K562 (cell line): Measurements from ENCODE around the gene ACAD10. TPM values are rescaled to one million over a fixed set of nuclear protein-coding genes. Genes with fewer than 3 reads are reported as not detected.

ENCODE experiments used
- polyA plus RNA-seq, 8 experiments: library from polyadenylated mRNA; depleted of rRNA in 4 of 8; stranded (reverse) in 5 of 8; unstranded in 3 of 8; fragments of >200 nt; fragmentation: Nextera tagmentation in 2 of 8; fragmentation: Illumina TruSeq in 1 of 8; extraction: Ambion mirVana in 2 of 8; extraction: Trizol in 1 of 8; gene quantifications; 2 replicates each; pipeline versions ENCODE4 v1.2.1 to v1.2.3, GENCODE V29; 2011 to 2014; ENCODE audit warnings: inconsistent platforms in 1 of 8, missing spikeins in 1 of 8
- total RNA-seq, 7 experiments: library from RNA; depleted of rRNA in 6 of 7; stranded (reverse); fragments of >200 nt in 6 of 7; fragmentation: Illumina TruSeq in 2 of 7; extraction: Trizol in 2 of 7; gene quantifications; 2 replicates each; pipeline versions ENCODE4 v1.2.1 to v1.2.3, GENCODE V29; 2011 to 2021; ENCODE audit warnings: low replicate concordance in 1 of 7
- TF ChIP-seq, protein P1 (sequence below): fragments of 200-600 bp; sonication (generic); IDR thresholded peaks from one replicate; pipeline ENCODE4 v1.6.1; 2012; ENCODE audit warnings: mild to moderate bottlenecking, low read depth, low read length, inconsistent platforms

ACAD10 gene
- total and polyA plus RNA-seq, 9 of the 15 experiments (the other 6 are each of a cell fraction or from before 2014, with no cell fraction given): 2.3 to 19.2 (median 12.0) TPM

DNA sequence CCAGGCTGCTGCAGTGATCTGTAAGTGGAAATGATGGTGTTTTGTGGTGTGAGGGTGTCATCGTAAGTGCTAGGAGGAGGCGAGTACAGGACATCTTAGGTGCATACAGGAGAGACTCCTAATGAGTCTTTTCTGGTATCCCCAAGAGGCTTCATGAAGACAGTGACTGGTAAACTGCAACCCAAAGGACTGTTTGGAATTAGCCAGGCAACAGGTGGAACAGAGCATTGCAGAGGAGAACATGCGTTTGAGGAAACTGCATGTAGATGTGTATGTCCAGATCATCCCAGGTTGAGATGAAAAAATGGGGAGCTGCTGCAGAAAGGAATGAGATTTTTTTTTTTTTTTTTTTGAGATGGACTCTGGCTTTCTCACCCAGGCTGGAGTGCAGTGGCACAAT is 5.4 kb downstream of the ACAD10 start (continued):
- TF ChIP-seq, protein P1, sequence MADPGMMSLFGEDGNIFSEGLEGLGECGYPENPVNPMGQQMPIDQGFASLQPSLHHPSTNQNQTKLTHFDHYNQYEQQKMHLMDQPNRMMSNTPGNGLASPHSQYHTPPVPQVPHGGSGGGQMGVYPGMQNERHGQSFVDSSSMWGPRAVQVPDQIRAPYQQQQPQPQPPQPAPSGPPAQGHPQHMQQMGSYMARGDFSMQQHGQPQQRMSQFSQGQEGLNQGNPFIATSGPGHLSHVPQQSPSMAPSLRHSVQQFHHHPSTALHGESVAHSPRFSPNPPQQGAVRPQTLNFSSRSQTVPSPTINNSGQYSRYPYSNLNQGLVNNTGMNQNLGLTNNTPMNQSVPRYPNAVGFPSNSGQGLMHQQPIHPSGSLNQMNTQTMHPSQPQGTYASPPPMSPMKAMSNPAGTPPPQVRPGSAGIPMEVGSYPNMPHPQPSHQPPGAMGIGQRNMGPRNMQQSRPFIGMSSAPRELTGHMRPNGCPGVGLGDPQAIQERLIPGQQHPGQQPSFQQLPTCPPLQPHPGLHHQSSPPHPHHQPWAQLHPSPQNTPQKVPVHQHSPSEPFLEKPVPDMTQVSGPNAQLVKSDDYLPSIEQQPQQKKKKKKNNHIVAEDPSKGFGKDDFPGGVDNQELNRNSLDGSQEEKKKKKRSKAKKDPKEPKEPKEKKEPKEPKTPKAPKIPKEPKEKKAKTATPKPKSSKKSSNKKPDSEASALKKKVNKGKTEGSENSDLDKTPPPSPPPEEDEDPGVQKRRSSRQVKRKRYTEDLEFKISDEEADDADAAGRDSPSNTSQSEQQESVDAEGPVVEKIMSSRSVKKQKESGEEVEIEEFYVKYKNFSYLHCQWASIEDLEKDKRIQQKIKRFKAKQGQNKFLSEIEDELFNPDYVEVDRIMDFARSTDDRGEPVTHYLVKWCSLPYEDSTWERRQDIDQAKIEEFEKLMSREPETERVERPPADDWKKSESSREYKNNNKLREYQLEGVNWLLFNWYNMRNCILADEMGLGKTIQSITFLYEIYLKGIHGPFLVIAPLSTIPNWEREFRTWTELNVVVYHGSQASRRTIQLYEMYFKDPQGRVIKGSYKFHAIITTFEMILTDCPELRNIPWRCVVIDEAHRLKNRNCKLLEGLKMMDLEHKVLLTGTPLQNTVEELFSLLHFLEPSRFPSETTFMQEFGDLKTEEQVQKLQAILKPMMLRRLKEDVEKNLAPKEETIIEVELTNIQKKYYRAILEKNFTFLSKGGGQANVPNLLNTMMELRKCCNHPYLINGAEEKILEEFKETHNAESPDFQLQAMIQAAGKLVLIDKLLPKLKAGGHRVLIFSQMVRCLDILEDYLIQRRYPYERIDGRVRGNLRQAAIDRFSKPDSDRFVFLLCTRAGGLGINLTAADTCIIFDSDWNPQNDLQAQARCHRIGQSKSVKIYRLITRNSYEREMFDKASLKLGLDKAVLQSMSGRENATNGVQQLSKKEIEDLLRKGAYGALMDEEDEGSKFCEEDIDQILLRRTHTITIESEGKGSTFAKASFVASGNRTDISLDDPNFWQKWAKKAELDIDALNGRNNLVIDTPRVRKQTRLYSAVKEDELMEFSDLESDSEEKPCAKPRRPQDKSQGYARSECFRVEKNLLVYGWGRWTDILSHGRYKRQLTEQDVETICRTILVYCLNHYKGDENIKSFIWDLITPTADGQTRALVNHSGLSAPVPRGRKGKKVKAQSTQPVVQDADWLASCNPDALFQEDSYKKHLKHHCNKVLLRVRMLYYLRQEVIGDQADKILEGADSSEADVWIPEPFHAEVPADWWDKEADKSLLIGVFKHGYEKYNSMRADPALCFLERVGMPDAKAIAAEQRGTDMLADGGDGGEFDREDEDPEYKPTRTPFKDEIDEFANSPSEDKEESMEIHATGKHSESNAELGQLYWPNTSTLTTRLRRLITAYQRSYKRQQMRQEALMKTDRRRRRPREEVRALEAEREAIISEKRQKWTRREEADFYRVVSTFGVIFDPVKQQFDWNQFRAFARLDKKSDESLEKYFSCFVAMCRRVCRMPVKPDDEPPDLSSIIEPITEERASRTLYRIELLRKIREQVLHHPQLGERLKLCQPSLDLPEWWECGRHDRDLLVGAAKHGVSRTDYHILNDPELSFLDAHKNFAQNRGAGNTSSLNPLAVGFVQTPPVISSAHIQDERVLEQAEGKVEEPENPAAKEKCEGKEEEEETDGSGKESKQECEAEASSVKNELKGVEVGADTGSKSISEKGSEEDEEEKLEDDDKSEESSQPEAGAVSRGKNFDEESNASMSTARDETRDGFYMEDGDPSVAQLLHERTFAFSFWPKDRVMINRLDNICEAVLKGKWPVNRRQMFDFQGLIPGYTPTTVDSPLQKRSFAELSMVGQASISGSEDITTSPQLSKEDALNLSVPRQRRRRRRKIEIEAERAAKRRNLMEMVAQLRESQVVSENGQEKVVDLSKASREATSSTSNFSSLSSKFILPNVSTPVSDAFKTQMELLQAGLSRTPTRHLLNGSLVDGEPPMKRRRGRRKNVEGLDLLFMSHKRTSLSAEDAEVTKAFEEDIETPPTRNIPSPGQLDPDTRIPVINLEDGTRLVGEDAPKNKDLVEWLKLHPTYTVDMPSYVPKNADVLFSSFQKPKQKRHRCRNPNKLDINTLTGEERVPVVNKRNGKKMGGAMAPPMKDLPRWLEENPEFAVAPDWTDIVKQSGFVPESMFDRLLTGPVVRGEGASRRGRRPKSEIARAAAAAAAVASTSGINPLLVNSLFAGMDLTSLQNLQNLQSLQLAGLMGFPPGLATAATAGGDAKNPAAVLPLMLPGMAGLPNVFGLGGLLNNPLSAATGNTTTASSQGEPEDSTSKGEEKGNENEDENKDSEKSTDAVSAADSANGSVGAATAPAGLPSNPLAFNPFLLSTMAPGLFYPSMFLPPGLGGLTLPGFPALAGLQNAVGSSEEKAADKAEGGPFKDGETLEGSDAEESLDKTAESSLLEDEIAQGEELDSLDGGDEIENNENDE: no peak
